HG03442 (cell line): Measurements from ENCODE around the gene ATXN7L1.

Source experiments
- ATAC-seq: cut with Tn5 transposase; IDR thresholded peaks from one replicate; pipeline ENCODE4 v1.9.1; 2021; ENCODE audit warnings: mild to moderate bottlenecking, moderate library complexity; ENCODE audit not compliant: unreplicated experiment

ATXN7L1 gene

DNA sequence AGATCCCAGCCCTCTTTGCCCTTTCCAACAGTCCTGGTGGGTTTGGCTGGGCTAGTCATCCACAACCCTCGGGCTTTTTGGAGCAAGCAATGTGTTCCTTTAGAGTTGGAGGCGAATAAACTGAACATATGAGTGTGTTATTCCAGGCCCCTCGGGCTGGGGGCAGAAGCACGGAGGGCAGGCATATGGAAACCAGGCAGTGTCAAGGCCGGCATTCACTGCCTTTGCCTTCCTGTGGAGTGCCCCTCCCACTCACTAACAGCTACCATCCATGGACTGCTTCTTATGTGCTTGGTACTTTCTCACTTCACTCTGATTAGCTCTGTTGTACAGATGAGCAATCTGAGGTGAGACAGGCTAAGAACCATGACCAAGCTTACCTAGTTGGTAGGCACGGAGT is 241.2 kb downstream of the ATXN7L1 start:
- no peak for ATAC-seq

DNA sequence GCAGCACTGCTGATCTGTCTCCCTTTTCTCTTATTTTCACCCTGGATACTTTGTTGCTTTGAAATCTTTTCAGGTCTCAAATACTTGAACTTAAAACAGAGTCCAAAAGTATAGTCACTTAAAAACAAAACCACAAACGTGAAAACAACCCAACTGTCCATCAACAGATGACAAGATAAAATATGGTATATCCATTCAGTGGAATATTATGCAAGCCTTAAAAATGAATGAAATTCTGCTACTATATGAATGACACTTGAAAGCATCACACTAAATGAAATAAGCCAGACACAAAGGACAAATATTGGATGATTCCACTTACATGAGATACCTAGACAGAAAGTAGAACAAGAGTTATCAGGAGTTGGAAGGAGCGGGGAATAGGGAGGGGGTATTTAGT is 250.4 kb downstream of the ATXN7L1 start:
- ATAC-seq: no peak

DNA sequence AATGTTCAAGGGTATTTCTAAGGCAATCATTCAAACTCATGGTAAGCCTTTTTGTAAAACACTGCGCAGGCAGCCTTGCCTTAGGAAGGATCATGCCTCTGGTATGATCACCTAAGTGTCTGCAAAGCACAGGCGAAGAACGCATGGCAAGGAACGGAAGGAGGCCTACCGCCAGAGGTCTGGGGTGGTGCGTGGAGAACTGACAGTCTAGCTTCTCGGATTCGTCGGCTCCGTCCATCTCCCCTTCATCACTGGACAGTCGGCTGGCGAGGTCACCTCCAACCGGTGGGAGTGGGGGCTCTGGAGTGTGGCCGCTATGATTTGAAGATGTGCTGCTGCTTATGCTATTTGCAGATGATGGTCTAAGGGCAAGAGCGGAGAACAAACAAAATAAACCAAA is 252.5 kb downstream of the ATXN7L1 start:
- no peak for ATAC-seq

DNA sequence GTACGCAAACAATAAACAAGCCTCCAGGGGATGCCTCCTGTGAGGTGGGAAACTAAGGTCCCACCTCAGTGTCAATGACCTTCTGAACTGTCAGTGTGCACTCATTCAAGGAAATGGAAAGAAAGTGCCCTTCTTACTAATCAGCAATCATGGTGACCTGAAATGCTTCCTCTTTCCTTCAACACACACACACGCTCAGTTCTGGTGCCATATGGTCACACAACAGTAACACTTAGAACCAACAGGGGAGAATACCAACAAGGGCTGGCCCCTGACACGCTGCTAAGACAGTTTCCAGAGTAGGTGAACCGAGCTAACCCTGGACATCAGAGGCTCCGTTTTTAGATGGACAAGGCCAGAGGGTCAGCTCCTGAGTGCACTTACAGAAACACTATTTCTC is 253.0 kb downstream of the ATXN7L1 start:
- no peak for ATAC-seq

DNA sequence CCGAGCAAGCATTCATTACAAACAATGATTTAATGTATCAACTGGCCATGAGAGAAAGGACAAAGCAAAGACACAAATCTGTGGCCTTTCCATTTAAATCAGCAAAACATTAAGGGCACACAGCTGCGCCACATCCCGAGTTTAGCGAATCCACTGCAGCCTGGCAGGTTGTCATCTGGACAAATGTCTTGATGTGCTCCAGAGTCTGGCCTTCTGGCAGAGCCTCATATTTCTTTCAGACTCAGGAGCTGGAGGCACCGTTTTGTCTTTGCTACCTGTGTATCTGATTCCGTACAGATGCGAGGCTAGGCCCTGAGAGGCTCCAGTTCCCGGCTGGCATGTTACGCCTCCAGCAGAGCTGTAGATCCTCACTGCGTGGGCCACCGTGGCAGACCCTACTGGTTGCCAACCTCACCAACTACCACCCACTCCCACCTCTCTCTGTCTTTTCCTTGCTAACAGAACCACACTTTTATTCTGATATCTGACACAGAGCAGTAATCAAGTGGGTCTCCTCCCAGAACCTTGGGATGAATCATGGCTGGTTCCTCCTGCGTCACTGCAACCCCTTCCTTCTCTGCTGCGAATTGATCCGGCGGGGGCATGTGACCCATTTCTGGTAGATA is 254.2 kb downstream of the ATXN7L1 start:
- ATAC-seq: no peak

DNA sequence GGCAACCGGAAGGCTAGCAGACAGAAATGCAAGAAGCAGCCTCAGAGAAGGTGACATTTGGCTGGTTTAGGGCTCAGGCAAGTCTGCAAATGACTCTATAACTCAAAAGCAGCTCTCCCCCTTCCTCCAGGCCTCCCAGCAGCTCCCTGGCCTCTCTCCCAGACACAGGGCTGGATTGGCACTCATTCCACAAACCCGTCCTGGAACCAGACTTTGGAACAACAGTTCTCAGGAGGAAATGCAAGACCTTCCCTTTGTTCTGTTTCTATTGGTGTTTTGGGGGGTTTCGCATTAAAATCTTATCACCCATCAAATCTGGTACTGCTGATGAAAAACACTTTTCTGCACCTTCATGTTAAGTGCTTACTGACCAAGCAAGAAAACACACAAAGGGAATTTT is 254.8 kb downstream of the ATXN7L1 start:
- no peak for ATAC-seq

DNA sequence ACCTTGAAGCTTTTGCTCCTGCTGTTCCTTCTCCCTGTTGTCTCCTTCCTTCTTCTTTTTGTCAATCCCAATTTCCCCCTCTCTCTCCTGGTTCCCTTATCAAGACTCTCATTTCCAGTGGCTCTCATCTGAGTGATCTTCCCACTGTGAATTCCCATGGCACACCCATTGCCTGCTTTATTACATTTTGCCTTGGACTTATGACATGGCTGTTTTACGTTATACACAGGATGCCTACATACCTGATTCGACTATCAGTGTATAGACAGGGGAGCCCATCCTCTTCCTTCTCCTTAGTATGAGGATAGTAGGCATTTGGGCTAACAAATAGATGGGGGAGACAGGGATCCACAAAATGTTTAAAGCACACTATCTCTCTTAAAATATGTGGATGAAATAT is 255.2 kb downstream of the ATXN7L1 start:
- no peak for ATAC-seq

DNA sequence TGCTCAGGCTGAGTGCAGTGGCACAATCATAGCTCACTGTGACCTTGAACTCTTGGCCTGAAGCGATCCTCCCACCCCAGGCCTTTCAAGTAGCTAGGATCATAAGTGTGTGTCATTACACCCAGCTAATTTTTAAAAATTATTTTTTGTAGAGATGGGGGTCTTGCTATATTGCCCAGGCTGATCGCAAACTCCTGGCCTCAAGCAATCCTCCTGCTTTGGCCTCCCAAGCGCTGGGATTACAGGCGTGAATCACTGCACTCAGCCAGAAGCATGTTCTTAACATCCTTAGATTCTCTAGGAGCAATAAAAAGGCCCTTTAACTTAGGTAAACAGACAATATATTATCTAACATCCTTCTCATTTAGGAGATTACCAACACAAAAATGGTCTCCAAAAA is 256.8 kb downstream of the ATXN7L1 start:
- ATAC-seq: no peak

DNA sequence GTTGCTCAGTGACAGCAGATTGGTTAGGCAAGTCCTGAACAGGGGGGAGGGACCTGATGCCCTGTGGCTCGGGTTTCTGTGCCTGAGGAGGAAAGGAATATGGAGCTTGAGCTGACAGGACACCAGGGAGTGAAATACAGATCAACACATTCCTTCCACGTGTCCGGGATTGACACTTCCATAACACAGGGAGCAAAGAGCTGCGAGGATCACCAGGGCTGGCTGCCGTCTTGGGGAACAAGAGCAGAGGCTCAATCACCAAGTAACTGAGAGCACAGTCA is 258.4 kb downstream of the ATXN7L1 start:
- no peak for ATAC-seq

DNA sequence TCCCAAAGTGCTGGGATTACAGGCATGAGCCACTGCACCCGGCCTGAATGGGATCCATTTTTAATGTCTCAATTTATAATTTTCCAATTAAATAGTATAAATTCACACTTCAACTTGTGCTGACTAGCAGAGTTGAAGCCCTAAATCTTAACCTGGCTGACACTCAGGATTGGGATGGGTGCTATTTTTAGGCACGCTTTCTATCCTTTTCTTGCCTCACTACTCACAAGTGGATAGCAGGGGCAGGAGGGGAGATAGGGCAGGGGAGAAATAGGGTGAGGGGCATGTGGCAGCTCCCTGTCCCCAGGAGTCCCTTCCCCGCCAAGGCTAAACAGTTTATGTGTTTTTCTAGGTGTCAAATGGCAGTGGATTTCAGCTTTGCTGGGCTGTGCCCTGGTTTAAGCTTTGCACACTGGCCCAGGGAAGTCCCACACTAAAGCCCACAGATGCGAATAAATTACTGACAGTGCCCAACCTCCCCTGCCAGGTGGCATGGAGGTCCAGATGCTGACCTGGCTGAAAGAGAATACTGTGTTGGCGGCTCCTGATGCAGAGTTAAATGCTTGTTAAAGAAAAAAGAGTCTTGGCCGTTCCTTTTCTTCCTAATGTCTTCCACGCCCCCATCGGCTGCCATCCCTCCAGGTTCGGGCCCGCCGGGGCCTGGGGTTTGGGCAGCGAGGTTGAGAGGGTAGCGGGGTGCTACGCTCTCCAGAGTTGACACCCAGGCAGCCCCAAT is 259.0 kb downstream of the ATXN7L1 start:
- ATAC-seq: no peak

DNA sequence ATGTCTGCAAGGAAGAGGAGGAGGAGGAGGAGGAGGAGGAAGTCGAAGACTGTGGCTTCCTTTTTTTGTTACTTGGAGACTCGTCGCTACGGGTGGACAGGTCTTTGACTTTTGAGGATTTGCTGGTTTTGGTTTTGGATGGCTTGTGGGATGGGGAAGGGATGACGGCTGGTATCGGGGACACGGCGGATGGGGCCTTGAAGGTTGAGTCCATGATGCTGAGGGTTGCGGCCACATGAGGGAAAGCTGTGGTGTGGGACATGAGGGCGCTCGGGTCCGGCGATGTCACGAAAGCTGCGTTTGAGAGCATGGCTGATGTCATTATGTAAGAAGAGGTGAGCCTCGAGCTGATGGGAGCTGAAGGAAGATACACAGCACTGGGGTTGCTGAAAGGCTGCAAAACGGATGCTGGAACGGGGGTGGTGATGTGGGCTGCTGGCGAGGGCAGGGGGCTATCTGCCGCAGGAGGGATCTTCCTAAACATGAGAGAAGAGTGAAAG is 262.0 kb downstream of the ATXN7L1 start:
- ATAC-seq: no peak

DNA sequence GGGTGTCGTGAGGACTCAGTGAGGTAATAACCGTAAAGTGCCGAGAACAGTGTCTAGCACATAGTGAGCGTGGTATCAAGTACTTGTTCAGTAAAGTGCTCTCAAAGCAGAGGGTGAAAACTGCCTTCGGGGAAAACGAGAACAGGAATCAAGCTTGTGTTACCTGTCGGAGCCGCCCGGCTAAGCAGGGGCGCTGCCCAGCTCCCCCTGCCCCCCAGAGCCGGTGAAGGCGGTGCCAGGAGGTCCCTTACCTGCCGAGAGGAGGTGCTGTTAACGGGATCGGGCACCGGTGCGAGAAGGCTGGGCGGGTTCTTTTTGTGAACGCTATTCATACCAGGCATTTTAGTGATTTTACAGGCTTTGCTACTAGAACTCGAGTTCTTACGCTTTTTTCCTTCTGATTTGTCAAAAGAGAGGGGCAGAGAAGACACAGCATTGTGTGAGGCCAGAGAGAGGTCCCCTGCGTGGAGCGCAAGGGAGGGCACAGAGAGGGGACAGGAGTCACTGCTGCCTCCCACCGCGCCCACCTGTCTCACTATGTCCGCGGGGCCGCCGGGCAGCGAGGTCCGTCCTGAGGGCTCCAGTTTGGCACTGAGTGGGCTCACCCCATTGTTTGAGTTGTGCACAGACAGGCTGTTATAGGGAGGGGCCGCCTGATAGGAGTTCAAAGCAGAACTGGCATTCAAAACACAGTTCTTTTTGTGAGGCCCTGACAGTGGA is 262.6 kb downstream of the ATXN7L1 start:
- ATAC-seq: no peak

DNA sequence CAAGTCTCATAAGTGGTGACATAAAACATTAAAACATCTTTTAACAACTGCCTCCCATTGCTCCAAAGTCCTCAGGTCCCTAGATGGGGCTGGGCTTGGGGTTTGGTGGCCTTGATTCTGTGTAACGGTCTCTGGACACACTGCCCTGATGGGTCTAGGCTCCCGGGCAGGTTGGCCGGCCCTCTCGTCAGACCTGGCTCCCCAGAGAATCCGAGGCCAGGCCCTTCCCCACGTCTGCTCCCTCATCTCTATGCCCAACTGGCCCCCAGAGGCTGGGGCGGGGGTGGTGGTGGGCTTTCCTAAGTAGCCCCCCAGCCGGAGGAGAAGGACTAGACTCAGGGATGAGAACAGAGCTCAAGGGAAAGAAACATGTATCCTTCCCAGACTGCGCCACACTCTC is 263.6 kb downstream of the ATXN7L1 start:
- no peak for ATAC-seq

DNA sequence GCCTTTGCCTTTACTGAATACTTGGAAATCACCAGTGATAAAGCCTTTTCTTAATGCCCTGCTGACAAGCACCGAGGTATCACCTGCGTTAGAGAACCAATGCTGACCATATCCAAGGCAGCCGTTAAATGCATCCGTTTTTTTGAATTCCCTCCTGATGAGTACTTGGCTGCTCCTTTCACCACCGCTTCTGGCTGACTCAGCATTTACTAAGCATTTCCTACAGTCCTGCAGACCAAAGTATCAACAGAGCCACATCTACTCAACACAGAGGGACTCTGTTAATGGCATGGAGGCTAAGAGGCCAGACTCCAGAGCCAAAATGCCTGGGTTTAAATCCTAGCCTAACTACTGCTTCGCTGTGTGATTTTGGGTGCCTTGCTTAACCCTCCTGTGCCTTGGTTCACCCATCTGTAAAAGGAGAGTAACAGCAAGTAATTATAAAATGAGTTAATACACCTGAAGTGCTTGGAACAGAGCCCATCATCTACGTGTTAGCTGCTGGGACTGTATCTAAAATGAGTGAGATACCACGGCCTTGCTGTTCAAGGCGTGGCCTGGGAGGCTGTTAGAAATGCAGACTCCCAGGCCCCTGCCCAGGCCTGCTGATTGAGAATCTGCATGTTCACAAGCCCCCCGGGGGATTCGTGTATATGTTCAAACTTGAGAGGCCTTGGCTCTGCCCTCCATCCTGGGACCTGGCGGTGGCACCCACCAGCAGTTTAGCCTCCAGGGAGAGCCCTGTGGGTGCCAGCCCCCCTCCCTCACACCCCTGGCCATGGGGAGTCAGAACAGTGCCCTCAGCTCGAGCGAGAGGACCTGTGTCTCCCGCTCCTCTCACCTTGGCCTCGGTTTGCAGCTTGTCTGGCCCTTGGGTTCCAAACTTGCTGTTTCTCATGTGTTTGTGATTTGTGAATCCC is 264.3 kb downstream of the ATXN7L1 start:
- no peak for ATAC-seq

DNA sequence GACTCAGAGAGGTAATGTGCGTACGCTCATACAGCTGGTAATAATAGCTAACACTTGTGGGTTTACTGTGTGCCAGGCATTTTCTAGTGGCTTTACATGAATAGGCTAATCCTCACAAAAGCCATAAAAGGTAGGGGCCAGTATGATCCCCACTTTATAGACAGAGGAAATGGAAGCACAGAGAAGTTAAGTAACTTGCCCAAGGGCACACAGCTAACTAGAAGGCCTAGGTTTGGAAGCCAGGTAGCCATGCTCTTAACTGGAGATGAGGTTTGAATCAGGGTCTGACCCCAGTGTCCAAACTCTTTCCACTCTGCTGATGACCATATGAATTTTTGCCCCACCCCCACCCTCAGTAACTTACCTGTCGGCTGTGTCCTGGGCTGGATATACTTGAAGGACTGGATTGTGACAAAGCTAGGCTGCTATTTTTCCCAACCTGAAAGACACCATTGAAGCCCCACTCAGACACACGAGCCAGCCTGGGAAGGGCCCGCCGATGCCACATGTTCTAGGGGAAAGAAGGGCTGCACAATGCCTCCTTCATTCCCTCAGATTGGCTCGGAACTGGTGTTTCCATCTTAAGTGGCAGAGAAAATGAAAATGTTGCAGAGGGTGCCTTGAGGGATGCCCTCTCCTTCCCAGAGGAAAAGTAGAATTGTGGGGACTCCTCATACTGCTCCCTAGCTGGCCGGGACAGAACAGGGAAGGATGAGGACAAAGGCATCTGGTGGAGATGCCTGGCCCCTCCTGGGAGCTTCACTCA is 266.1 kb downstream of the ATXN7L1 start:
- ATAC-seq: no peak

DNA sequence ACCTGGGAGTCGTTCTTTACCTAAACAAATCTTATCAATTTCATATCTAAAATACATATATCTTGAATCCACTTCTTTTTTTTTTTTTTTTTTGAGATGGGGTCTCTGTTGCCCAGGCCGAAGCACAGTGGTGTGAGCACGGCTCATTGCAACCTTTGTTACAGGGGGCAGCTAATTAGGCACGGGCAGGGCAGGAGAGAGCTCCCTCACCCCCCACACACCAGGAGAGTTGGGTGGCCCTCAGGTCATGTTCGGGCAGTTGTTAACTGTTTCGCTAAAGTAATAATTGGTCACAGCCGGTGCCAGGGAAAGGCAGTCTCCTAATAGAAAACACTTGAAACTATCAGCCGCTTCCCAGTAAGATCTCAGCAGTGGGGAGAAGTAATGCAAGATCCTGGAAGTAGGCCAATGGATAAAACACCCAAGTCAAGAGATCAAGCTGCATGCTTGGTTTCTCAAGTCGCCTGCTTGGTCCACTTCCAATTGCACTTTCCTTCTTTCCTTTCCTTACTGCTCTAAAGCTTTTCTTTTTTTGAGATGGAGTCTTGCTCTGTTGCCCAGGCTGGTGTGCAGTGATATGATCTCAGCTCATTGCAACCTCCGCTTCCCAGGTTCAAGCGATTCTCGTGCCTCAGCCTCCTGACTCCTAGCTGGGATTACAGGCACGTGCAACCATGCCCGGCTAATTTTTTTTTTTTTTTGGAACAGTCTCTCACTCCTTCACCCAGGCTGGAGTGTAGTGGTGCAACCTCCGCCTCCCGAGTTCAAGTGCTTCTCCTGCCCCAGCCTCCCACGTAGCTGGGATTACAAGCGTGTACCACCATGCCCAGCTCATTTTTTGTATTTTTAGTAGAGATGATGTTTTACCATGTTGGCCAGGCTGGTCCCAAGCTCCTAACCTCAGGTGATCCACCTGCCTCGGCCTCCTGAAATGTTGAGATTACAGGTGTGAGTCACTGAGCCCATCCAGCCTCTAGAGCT is 273.8 kb downstream of the ATXN7L1 start:
- no peak for ATAC-seq

DNA sequence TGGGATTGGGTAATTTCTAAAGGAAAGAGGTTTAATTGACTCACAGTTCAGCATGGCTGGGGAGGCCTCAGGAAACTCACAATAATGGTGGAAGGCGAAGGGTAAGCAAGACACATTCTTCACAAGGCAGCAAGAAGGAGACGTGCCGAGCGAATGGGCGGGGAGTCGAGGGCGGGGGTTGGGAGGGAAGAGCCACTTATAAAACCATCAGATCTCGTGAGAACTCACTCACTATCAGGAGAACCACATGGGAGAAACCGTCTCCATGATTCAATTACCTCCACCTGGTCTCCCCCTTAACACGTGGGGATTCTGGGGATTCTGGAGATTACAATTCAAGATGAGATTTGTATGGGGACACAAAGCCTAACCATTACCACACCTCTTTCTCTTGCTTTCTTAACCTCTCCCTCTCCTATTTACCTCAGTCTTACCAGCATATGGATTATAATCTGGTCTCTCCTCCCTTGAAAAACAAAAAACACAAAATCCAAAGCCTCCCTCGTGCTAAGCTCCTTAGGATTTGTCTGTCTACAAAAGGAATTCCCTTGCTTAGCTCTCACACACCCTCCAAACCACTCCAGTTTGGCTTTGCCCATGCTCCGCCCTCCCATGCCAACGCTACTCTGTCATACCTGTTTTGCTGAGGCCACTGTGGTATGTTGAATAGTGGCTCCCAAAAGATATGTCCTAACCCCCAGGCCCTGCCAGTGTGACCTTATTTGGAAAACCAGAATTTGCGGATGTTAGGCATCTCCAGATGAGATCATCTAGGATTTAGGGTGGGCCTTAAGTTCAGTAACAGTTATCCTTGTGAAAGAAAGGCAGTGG is 275.5 kb downstream of the ATXN7L1 start:
- no peak for ATAC-seq

DNA sequence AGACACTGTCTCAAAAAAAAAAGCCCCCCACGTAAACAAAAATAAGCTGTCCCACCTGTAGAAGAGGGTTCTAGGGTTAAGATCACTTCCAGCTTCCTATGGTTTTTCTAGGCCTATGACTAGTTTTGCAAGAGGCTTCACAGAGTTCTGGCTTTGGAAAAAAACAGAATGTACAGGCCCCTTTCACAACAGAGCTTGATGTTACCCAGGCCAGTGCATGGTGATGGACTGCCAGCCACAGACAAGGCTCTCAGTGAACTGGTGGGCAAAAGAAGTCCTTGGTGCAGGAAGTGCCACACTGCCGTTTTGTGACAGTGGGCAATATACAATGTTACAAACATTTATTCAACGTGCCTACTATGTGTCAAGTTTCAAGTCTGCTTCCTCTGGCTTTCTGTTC is 276.8 kb downstream of the ATXN7L1 start:
- ATAC-seq: no peak
